ENCODE data around the gene TRIM36. TPM values are rescaled to one million over a fixed set of nuclear protein-coding genes. Genes with fewer than 3 reads are reported as not detected.

The TRIM36 gene
- total and polyA plus RNA-seq, 10 of the 15 experiments (the other 5 are each of a cell fraction or from before 2014, with no cell fraction given), result 0.01 to 0.09 (median 0.07) TPM; not detected in 6

GRCh38 chr5:115109840-115110239 lies 59.9 kb downstream of the TRIM36 start:
- Histone ChIP-seq H3K9ac (ENCODE audit: control insufficient read depth, insufficient read depth, low read length) (no peak overlapping the region), H3K27ac (ENCODE audit: control insufficient read depth, insufficient read depth) (no peak overlapping the region), H3K36me3 (ENCODE audit: control insufficient read depth in 2 of 2, insufficient read depth in 2 of 2, low read length in 1 of 2) (no peaks in the 10 kb centered on the region), H3K79me2 (ENCODE audit: control insufficient read depth, insufficient read depth, low read length) (no peaks in the 10 kb centered on the region), H3K27me3 (replicated peaks in 1 of 2; ENCODE audit: control insufficient read depth in 2 of 2, insufficient read depth in 2 of 2, low read length in 1 of 2) (no peaks in the 10 kb centered on the region), H4K20me1 (ENCODE audit: control insufficient read depth, insufficient read depth) (no peaks in the 10 kb centered on the region), H3K4me2 (ENCODE audit: control insufficient read depth, insufficient read depth) (no peak overlapping the region), H3K9me3 (replicated peaks; ENCODE audit: control insufficient read depth, insufficient read depth, low read length) (no peaks in the 10 kb centered on the region), H2AFZ (ENCODE audit: control insufficient read depth, low read depth, low read length) (no peak overlapping the region), H3K4me3 (no peak overlapping the region), H3K4me1 (ENCODE audit: control insufficient read depth, insufficient read depth, low read length) (no peaks in the 10 kb centered on the region)
- ATAC-seq (no peak), DNase-seq (ENCODE audit: low read depth, low spot score) (no peak), FAIRE-seq (no peak)
- ChIA-PET POLR2A (no interaction called here), CTCF (no interaction called here), SMC1A (ENCODE audit: uncharacterized antibody, unreplicated experiment) (no interaction called here), RAD21 (ENCODE audit: unreplicated experiment) (no interaction called here)
- in situ Hi-C loops (cut with MboI) (no loop called here), intact Hi-C loops (cut with micrococcal nuclease; ENCODE audit: unreplicated experiment) (no loop called here)
- no TSS peak for BruUV-seq (replicated peaks)
- 47% methylated on average over 5 of the region's 5 CpGs for WGBS (ENCODE audit: insufficient coverage, insufficient replicate concordance, low lambda C conversion rate, missing lambda C conversion rate)
- no peak for TF ChIP-seq NKRF (conservative IDR thresholded peaks at IDR 0.05)
- no peak for TF ChIP-seq ESRRA (IDR thresholded peaks at IDR 0.05; ENCODE audit: low read length)
- TF ChIP-seq ETV6 (conservative IDR thresholded peaks at IDR 0.05 in 1 of 2, IDR thresholded peaks at IDR 0.05 in 1 of 2; ENCODE audit: borderline replicate concordance in 1 of 2, low read depth in 1 of 2), result no peak
- TF ChIP-seq ZBTB40 (IDR thresholded peaks at IDR 0.05; ENCODE audit: borderline replicate concordance), result no peak
- TF ChIP-seq NRF1 (conservative IDR thresholded peaks at IDR 0.05; ENCODE audit: low read depth, low read length), result no peak
- TF ChIP-seq IKZF1 (conservative IDR thresholded peaks at IDR 0.05), result no peak
- no peak for TF ChIP-seq CBX5 (IDR thresholded peaks at IDR 0.05; ENCODE audit: low read depth)
- no peak for TF ChIP-seq MLLT1 (IDR thresholded peaks at IDR 0.05)
- TF ChIP-seq FOXM1 (IDR thresholded peaks at IDR 0.05; ENCODE audit: low read depth, low read length), result no peak
- TF ChIP-seq ZNF217 (IDR thresholded peaks at IDR 0.05), result no peak
- no peak for TF ChIP-seq LARP7 (IDR thresholded peaks at IDR 0.05)
- no peak for TF ChIP-seq CUX1 (IDR thresholded peaks at IDR 0.05; ENCODE audit: insufficient replicate concordance, low read depth, low read length)

Measured in GM12878 (cell line).